C4-2B (cell line): Measurements from ENCODE around the gene AGAP1.

Experiments
- H3K27ac ChIP-seq: fragments of 450-650 bp; 2 replicates; pipeline ENCODE4 v1.5.1; 2017
- CTCF ChIP-seq: fragments of 450-650 bp; conservative IDR thresholded peaks from 2 replicates; pipeline ENCODE4 v1.5.1; 2017; ENCODE audit warnings: mild to moderate bottlenecking
- ZFX ChIP-seq: fragments of 450-650 bp; IDR thresholded peaks from 2 replicates; pipeline ENCODE4 v1.6.1; 2017

The AGAP1 gene

GRCh38 chr2:235668782-235669181 lies 174.9 kb downstream of the AGAP1 start:
- TF ChIP-seq ZFX (no peak), CTCF (no peak)

GRCh38 chr2:235669269-235669831 lies 175.5 kb downstream of the AGAP1 start:
- no peak overlapping the region for H3K27ac ChIP-seq
- no peak for TF ChIP-seq ZFX
- TF ChIP-seq CTCF: no peak

More at GRCh38 chr2:235668782-235669181, 174.9 kb downstream of the AGAP1 start:
- H3K27ac ChIP-seq: no peak overlapping the region

GRCh38 chr2:235669983-235670962 lies 176.4 kb downstream of the AGAP1 start:
- TF ChIP-seq CTCF: no peak; the same call in 1 of the 2 replicates
- no peak for TF ChIP-seq ZFX
- H3K27ac ChIP-seq: no peak overlapping the region

- H3K27ac ChIP-seq: no peak overlapping the region
- TF ChIP-seq ZFX (no peak), CTCF (no peak)
Observed at GRCh38 chr2:235670974-235671787, 177.3 kb downstream of the AGAP1 start.

- H3K27ac ChIP-seq: no peak overlapping the region
- TF ChIP-seq ZFX (no peak), CTCF (no peak)
Observed at GRCh38 chr2:235672720-235673119, 178.9 kb downstream of the AGAP1 start.

GRCh38 chr2:235674146-235674545 lies 180.3 kb downstream of the AGAP1 start:
- TF ChIP-seq ZFX (no peak), CTCF (no peak)
- H3K27ac ChIP-seq: no peak overlapping the region
